Activated T-cell treated with anti-CD3 and anti-CD28 coated beads for 48 hours (primary cell): Measurements from ENCODE around the gene FBN1.

ENCODE experiments used
- DNase-seq: peaks from one replicate; pipeline ENCODE4 v3.0.0-alpha.2; 2020; ENCODE audit warnings: low read depth

The FBN1 gene

GRCh38 chr15:48426941-48427340 is 218.6 kb downstream of the FBN1 start:
- no peak for DNase-seq

GRCh38 chr15:48426044-48426443 is 219.5 kb downstream of the FBN1 start:
- no peak for DNase-seq

- no peak for DNase-seq
Measured at GRCh38 chr15:48425051-48425450, 220.5 kb downstream of the FBN1 start.

- DNase-seq = no peak
Measured at GRCh38 chr15:48423896-48424475, 221.5 kb downstream of the FBN1 start.

- no peak for DNase-seq
Measured at GRCh38 chr15:48423342-48423741, 222.2 kb downstream of the FBN1 start.

GRCh38 chr15:48422401-48422800 is 223.1 kb downstream of the FBN1 start:
- no peak for DNase-seq

GRCh38 chr15:48421362-48421761 is 224.1 kb downstream of the FBN1 start:
- no peak for DNase-seq

- no peak for DNase-seq
Measured at GRCh38 chr15:48419896-48420295, 225.6 kb downstream of the FBN1 start.

GRCh38 chr15:48418343-48418742 is 227.2 kb downstream of the FBN1 start:
- DNase-seq = no peak

GRCh38 chr15:48416301-48416700 is 229.2 kb downstream of the FBN1 start:
- no peak for DNase-seq

- no peak for DNase-seq
Measured at GRCh38 chr15:48415036-48415886, 230.2 kb downstream of the FBN1 start.

GRCh38 chr15:48414015-48414414 is 231.5 kb downstream of the FBN1 start:
- no peak for DNase-seq

GRCh38 chr15:48413304-48413703 is 232.2 kb downstream of the FBN1 start:
- no peak for DNase-seq

- DNase-seq = no peak
Measured at GRCh38 chr15:48411971-48412591, 233.4 kb downstream of the FBN1 start.

- no peak for DNase-seq
Measured at GRCh38 chr15:48409623-48410022, 235.9 kb downstream of the FBN1 start.

GRCh38 chr15:48408327-48408726 is 237.2 kb downstream of the FBN1 start:
- no peak for DNase-seq

GRCh38 chr15:48407646-48408045 is 237.9 kb downstream of the FBN1 start:
- no peak for DNase-seq

GRCh38 chr15:48406911-48407310 is 238.6 kb downstream of the FBN1 start:
- peak; percentile 1 for DNase-seq

GRCh38 chr15:48406266-48406891 is 239.1 kb downstream of the FBN1 start:
- DNase-seq = no peak

- DNase-seq = no peak
Measured at GRCh38 chr15:48402427-48403177, 242.9 kb downstream of the FBN1 start.

GRCh38 chr15:48400086-48400485 is 245.4 kb downstream of the FBN1 start:
- no peak for DNase-seq

GRCh38 chr15:48397841-48398240 is 247.7 kb downstream of the FBN1 start:
- DNase-seq = no peak
